HG03280 (cell line): ENCODE results near the gene POU5F1.

Experiments
- ATAC-seq: cut with Tn5 transposase; IDR thresholded peaks from one replicate; pipeline ENCODE4 v1.9.1; 2021; ENCODE audit warnings: mild to moderate bottlenecking, moderate library complexity; ENCODE audit not compliant: unreplicated experiment

Gene POU5F1

DNA sequence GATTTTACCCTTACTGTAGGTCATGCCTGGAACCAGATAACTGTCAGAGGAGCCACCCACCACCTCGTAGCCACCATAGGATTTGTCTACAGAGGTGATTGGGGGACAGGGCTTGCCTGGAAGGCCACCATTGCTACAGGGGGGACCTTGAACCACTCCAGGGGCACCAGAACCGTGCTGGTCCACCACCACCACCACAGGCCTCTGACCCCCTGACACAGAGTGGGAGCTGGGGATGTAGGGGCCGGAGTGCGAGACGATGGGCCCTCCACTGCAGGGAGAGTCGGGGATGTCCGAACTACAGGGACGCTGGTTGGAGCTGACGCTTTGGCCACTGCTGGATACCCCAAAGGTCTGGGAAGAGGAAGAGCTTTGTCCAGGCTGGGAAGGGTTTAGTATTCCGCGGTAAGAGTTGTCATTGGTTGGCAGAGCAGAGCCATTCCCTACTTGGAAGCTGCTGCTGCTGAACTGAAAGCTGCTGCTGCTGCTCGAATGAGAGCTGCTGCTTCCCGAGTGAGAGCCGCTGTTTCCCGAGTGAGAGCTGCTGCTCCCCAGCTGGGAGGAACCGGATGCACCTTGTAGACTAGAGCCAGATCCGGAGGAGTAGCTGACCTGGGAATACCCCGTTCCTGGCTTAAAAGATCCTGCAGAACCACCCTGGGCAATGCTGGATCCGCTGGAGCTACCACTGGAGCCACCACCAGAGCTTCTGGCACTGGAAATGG lies 53.7 kb downstream of the POU5F1 start:
- no peak for ATAC-seq

DNA sequence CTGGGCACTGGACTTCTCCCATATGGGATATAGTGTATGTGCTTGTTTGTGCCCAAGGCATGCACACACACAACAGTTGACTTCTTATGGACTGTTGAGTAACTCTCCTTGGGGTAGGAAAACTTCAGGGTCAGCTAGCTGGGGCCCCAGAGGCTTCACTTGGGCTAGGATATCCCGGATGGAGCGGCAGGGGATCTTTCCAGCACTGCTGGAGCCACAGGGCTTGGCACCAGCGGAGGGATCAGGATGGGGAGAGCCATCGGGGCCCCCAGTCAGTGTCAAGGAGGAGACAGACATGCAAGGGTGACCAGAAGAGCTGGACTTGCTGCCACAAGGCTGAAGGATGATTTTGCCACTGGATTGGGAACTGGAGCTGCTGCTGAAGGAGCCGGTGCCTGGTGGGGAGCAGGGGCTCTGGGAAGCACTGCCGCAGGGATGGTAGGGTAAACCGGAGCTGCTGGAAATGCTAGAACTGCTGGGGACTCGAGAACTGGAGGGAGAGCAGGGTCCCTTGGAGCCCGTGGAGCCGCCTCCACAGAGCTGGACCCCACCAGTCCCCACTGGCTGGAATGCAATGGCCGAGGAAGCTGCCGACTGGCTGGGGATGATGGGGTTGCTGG lies 54.4 kb downstream of the POU5F1 start:
- ATAC-seq: no peak

DNA sequence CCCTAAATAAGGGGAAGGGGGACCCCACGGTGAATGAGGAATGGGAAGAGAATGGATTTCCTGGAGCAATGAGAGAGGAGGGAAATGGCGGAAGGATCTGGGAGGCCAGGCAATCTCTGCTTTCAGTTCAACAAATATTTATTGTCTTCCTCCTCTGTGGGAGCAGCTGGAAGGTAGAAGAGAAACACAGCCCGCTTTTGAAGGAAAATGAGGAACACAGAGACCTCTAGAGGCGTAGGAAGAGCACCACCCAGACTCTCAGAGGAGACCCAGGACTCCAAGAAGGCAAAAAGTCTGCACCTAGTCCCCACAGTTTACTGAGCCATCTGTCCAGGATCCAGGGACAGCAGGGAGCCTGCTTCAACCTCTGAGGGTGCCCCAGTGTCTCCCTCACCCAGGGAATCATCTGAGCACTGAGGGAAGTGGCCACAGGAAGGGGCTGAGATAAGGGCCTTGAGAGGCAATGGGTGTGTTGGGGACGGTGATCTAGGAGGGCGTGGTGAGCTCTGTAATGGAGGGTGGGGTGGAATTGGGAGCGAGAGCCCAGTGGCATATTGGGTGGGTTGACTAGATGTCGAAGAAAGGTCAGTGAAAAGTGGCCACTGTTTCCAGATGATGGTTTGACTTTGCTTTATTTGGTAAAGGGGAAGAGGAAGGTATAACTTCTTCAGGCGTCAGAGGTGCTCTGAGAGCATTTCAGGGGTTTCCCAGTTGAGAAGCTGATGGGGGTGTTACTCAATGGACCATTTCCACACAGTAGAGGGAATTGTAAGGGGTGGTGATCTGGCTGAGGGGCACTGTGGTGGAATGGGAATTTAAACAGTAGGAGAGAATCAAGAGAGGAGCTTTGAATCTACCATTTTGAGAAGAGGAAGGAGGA lies 55.3 kb downstream of the POU5F1 start:
- ATAC-seq: no peak

DNA sequence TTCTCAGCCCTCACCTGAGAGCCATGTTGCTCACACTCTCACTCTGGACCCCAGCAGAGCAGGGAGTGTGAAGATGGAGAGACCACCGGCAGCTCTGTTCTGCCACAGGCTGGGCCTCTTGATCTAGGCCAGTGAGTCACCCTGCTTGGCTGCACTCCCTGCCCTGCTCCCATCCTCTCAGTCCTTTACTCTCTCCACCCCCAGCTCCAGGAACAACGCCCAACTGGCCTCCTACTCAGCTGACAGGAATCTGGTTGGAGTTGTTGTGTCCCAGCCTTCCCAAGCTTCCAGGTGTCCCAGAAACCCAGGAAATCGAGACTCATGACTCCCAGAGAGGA lies 56.0 kb downstream of the POU5F1 start, which contains the start of gene PSORS1C1:
Gene PSORS1C1, plus strand, starts transcription at position 260 of the 338 bp plus-strand sequence. CDS start 14,833 bp downstream, outside the sequence.
- ATAC-seq: no peak
